MM.1S (cell line): ENCODE measurements around the gene CLMN.
A peak's percentile ranks its signal among the peaks of the same experiment; 100 is the strongest.

Source experiments
- DNase-seq: peaks from one replicate; pipeline ENCODE4 v3.0.0-alpha.2; 2015
- H2AFZ ChIP-seq: fragments of 300-600 bp; sonication (generic); 2 replicates; pipeline ENCODE4 v1.6.0; 2016; ENCODE audit warnings: antibody characterized with exemption, low read length
- H3F3A ChIP-seq: fragments of 300-600 bp; sonication (generic); 2 replicates; pipeline ENCODE4 v1.6.1; 2016; ENCODE audit warnings: mild to moderate bottlenecking, antibody characterized with exemption, low read length, moderate library complexity, mixed read lengths; ENCODE audit not compliant: insufficient read depth
- H3K27ac ChIP-seq: fragments of 300-600 bp; sonication (generic); 2 replicates; pipeline ENCODE4 v1.5.1; 2016; ENCODE audit warnings: mild to moderate bottlenecking, low read length
- H3K27me3 ChIP-seq: fragments of 300-600 bp; sonication (generic); replicated peaks from 2 replicates; pipeline ENCODE4 v1.6.0; 2016; ENCODE audit warnings: low read length; ENCODE audit not compliant: insufficient read depth
- H3K36me3 ChIP-seq: fragments of 300-600 bp; sonication (generic); replicated peaks from 2 replicates; pipeline ENCODE4 v1.6.1; 2016; ENCODE audit warnings: mild to moderate bottlenecking, low read length, mixed read lengths; ENCODE audit not compliant: insufficient read depth
- H3K4me1 ChIP-seq: fragments of 300-600 bp; sonication (generic); 2 replicates; pipeline ENCODE4 v1.6.1; 2016; ENCODE audit warnings: low read length, mixed read lengths
- H3K4me2 ChIP-seq: fragments of 300-600 bp; sonication (generic); 2 replicates; pipeline ENCODE4 v1.6.0; 2016; ENCODE audit warnings: low read depth, low read length
- H3K4me3 ChIP-seq: fragments of 300-600 bp; sonication (generic); 2 replicates; pipeline ENCODE4 v1.5.1; 2016; ENCODE audit warnings: low read length, mixed read lengths
- H3K79me2 ChIP-seq: fragments of 300-600 bp; sonication (generic); 2 replicates; pipeline ENCODE4 v1.6.1; 2016; ENCODE audit warnings: mixed run types, low read length, mixed read lengths
- H3K9ac ChIP-seq: fragments of 300-600 bp; sonication (generic); 2 replicates; pipeline ENCODE4 v1.6.1; 2016; ENCODE audit warnings: low read length, mixed read lengths
- H3K9me2 ChIP-seq: fragments of 300-600 bp; sonication (generic); replicated peaks from 2 replicates; pipeline ENCODE4 v1.6.1; 2016; ENCODE audit warnings: mild to moderate bottlenecking, low read length, mixed read lengths; ENCODE audit not compliant: insufficient read depth
- H3K9me3 ChIP-seq: fragments of 300-600 bp; sonication (generic); replicated peaks from 2 replicates; pipeline ENCODE4 v1.6.1; 2016; ENCODE audit warnings: mild to moderate bottlenecking, low read length, mixed read lengths; ENCODE audit not compliant: insufficient read depth
- H4K20me1 ChIP-seq: fragments of 300-600 bp; sonication (generic); 2 replicates; pipeline ENCODE4 v1.6.1; 2016; ENCODE audit warnings: mild to moderate bottlenecking, low read length, moderate library complexity, mixed read lengths; ENCODE audit not compliant: insufficient read depth
- CTCF ChIP-seq: fragments of 300-600 bp; sonication (generic); IDR thresholded peaks from 2 replicates; pipeline ENCODE4 v1.5.1; 2016; ENCODE audit warnings: antibody characterized with exemption, low read length, mixed read lengths
- EZH2 ChIP-seq: fragments of 300-600 bp; sonication (generic); optimal IDR thresholded peaks from 2 replicates; pipeline ENCODE3; 2017; ENCODE audit warnings: low read depth, mild to moderate bottlenecking, antibody characterized with exemption, low read length, mixed read lengths
- EZH2phosphoT487 ChIP-seq: fragments of 300-600 bp; sonication (generic); IDR thresholded peaks from 2 replicates; pipeline ENCODE4 v1.6.1; 2018; ENCODE audit warnings: antibody characterized with exemption, low read length

The CLMN gene

GRCh38 chr14:95257521-95257920, 62.2 kb downstream of the CLMN start:
- no peak overlapping the region for H3K9ac ChIP-seq
- no peaks in the 10 kb centered on the region for H3K9me2 ChIP-seq
- no peaks in the 10 kb centered on the region for H3K36me3 ChIP-seq
- no peak overlapping the region for H2AFZ ChIP-seq
- no peak overlapping the region for H3K4me2 ChIP-seq
- TF ChIP-seq EZH2phosphoT487 (no peak), EZH2 (no peak), CTCF (no peak)
- H3K4me1 ChIP-seq: peaks cover 13% of the 10 kb centered on the region
- DNase-seq: no peak
- no peaks in the 10 kb centered on the region for H4K20me1 ChIP-seq
- no peak overlapping the region for H3K4me3 ChIP-seq
- H3K27ac ChIP-seq: no peak overlapping the region
- H3K9me3 ChIP-seq: no peaks in the 10 kb centered on the region
- H3K79me2 ChIP-seq: no peaks in the 10 kb centered on the region; the same call in 1 of the 2 replicates
- peaks cover 9% of the 10 kb centered on the region for H3F3A ChIP-seq
- H3K27me3 ChIP-seq: no peaks in the 10 kb centered on the region

GRCh38 chr14:95256776-95257060, 63.0 kb downstream of the CLMN start:
- no peak for DNase-seq
- H4K20me1 ChIP-seq: no peaks in the 10 kb centered on the region
- H3K4me2 ChIP-seq: no peak overlapping the region
- H3K79me2 ChIP-seq: no peaks in the 10 kb centered on the region; the same call in 1 of the 2 replicates
- no peak overlapping the region for H2AFZ ChIP-seq
- no peaks in the 10 kb centered on the region for H3K36me3 ChIP-seq
- H3K27ac ChIP-seq: no peak overlapping the region
- no peak overlapping the region for H3K4me3 ChIP-seq
- TF ChIP-seq EZH2 (no peak), CTCF (no peak), EZH2phosphoT487 (no peak)
- no peaks in the 10 kb centered on the region for H3K27me3 ChIP-seq
- H3K9me2 ChIP-seq: no peaks in the 10 kb centered on the region
- H3K4me1 ChIP-seq: peaks cover 13% of the 10 kb centered on the region
- peaks cover 9% of the 10 kb centered on the region for H3F3A ChIP-seq
- no peaks in the 10 kb centered on the region for H3K9me3 ChIP-seq
- no peak overlapping the region for H3K9ac ChIP-seq

GRCh38 chr14:95256002-95256775, 63.5 kb downstream of the CLMN start:
- Histone ChIP-seq H3K4me3 (no peak overlapping the region), H4K20me1 (no peaks in the 10 kb centered on the region), H3K36me3 (no peaks in the 10 kb centered on the region), H3K27ac (no peak overlapping the region), H3K9me2 (no peaks in the 10 kb centered on the region), H3K79me2 (no peaks in the 10 kb centered on the region; the same call in 1 of the 2 replicates), H3K4me2 (peak overlapping the region; percentile 66; the same call in 1 of the 2 replicates), H3K4me1 (peaks cover 13% of the 10 kb centered on the region), H3K9me3 (no peaks in the 10 kb centered on the region), H3F3A (peaks cover 9% of the 10 kb centered on the region), H2AFZ (no peak overlapping the region), H3K27me3 (no peaks in the 10 kb centered on the region), H3K9ac (no peak overlapping the region)
- no peak for TF ChIP-seq EZH2phosphoT487
- no peak for TF ChIP-seq EZH2
- no peak for TF ChIP-seq CTCF
- no peak for DNase-seq
